ENCODE measurements around the gene PDCD1. TPM values are rescaled to one million over a fixed set of nuclear protein-coding genes. Genes with fewer than 3 reads are reported as not detected.
A peak's percentile ranks its signal among the peaks of the same experiment; 100 is the strongest.

Gene PDCD1
- total and polyA plus RNA-seq, 2 of the 13 experiments (the other 11 are each of a cell fraction or from before 2014, with no cell fraction given), result 0.04 TPM; not detected in 1

- no peak for TF ChIP-seq SKIL (CRISPR knock-in tag; IDR thresholded peaks at IDR 0.05; ENCODE audit: borderline replicate concordance)
- TF ChIP-seq ZNF7 (CRISPR knock-in tag; IDR thresholded peaks at IDR 0.05), result no peak
- TF ChIP-seq TCF7 (IDR thresholded peaks at IDR 0.05; ENCODE audit: low read depth), result no peak
- TF ChIP-seq ESRRA (CRISPR knock-in tag; IDR thresholded peaks at IDR 0.05; ENCODE audit: low read depth), result peak; percentile 26; the same call in 1 of the 2 replicates
- TF ChIP-seq MYC (CRISPR knock-in tag; IDR thresholded peaks at IDR 0.05; ENCODE audit: borderline replicate concordance), result 0 out of 2 replicates have a peak, but pooled peaks have one; percentile 25
- no peak for TF ChIP-seq HDAC2 (CRISPR knock-in tag; IDR thresholded peaks at IDR 0.05)
- TF ChIP-seq ZNF512 (CRISPR knock-in tag; IDR thresholded peaks at IDR 0.05), result no peak
- no peak for TF ChIP-seq ZBTB7A (CRISPR knock-in tag; IDR thresholded peaks at IDR 0.05)
- TF ChIP-seq ZNF121 (CRISPR knock-in tag; IDR thresholded peaks at IDR 0.05), result no peak
- no peak for TF ChIP-seq ZNF329 (CRISPR knock-in tag; IDR thresholded peaks at IDR 0.05; ENCODE audit: low read depth)
- TF ChIP-seq ZNF737 (CRISPR knock-in tag; IDR thresholded peaks at IDR 0.05; ENCODE audit: borderline replicate concordance), result no peak
- TF ChIP-seq NR0B2 (CRISPR knock-in tag; IDR thresholded peaks at IDR 0.05), result no peak
- TF ChIP-seq ZNF280D (CRISPR knock-in tag; IDR thresholded peaks at IDR 0.05), result no peak
- TF ChIP-seq BCLAF1 (IDR thresholded peaks at IDR 0.05), result no peak
- TF ChIP-seq MAFG (CRISPR knock-in tag; IDR thresholded peaks at IDR 0.05), result no peak
- no peak for TF ChIP-seq GLI4 (CRISPR knock-in tag; IDR thresholded peaks at IDR 0.05; ENCODE audit: borderline replicate concordance)
- no peak for TF ChIP-seq CC2D1A (CRISPR knock-in tag; IDR thresholded peaks at IDR 0.05)
- peak; percentile 52 for TF ChIP-seq TEAD3 (CRISPR knock-in tag; optimal IDR thresholded peaks at IDR 0.05; ENCODE audit: borderline replicate concordance)
These were observed 8.8 kb downstream of the PDCD1 start (continued) for GRCh38 chr2:241849616-241850543.
